HepG2 (cell line): ENCODE data around the gene FBXW5. TPM values are rescaled to one million over a fixed set of nuclear protein-coding genes. Genes with fewer than 3 reads are reported as not detected.

ENCODE experiments used
- ARNT2 ChIP-seq: sonication (generic); formaldehyde crosslinking; IDR thresholded peaks from 2 replicates; pipeline ENCODE4 v1.8.0; 2022; ENCODE audit warnings: mild to moderate bottlenecking, low read depth, missing genetic modification reagents, moderate library complexity
- ARNTL ChIP-seq: sonication (generic); formaldehyde crosslinking; IDR thresholded peaks from 2 replicates; pipeline ENCODE4 v1.4.0; 2020; ENCODE audit warnings: mild to moderate bottlenecking, missing genetic modification reagents
- ATF7-NPFF ChIP-seq: sonication (generic); formaldehyde crosslinking; IDR thresholded peaks from 2 replicates; pipeline ENCODE4 v1.8.1; 2023; ENCODE audit warnings: mild to moderate bottlenecking, low read depth, missing genetic modification reagents, moderate library complexity
- CHD4 ChIP-seq: fragments of 200-600 bp; sonication (generic); IDR thresholded peaks from 2 replicates; pipeline ENCODE4 v1.7.0; 2017; ENCODE audit warnings: mild to moderate bottlenecking, low read length, borderline replicate concordance
- DMAP1 ChIP-seq: IDR thresholded peaks from 2 replicates; pipeline ENCODE4 v1.6.1; 2016
- GFI1 ChIP-seq: sonication (generic); formaldehyde crosslinking; IDR thresholded peaks from 2 replicates; pipeline ENCODE4 v1.5.0; 2020; ENCODE audit warnings: missing genetic modification reagents, mild to moderate bottlenecking, borderline replicate concordance
- IKZF1 ChIP-seq: fragments of 450-650 bp; IDR thresholded peaks from 2 replicates; pipeline ENCODE4 v1.7.1; 2016
- MTF1 ChIP-seq: sonication (generic); formaldehyde crosslinking; IDR thresholded peaks from 2 replicates; pipeline ENCODE4 v1.5.0; 2020; ENCODE audit warnings: missing genetic modification reagents
- NFE2L2 ChIP-seq: fragments of 150-350 bp; IDR thresholded peaks from 2 replicates; pipeline ENCODE4 v1.6.1; 2014; ENCODE audit warnings: low read length
- NR2F6 ChIP-seq, 2 experiments: IDR thresholded peaks; 2 replicates each; pipeline ENCODE4 v1.6.1; 2016; ENCODE audit warnings: antibody characterized with exemption in 1 of 2, mild to moderate bottlenecking in 1 of 2
- PPARG ChIP-seq: conservative IDR thresholded peaks from 2 replicates; pipeline ENCODE4 v1.6.1; 2016; ENCODE audit warnings: missing biosample characterization, missing genetic modification reagents
- RARA ChIP-seq: IDR thresholded peaks from 2 replicates; pipeline ENCODE4 v1.6.1; 2016; ENCODE audit warnings: missing genetic modification reagents, missing compliant biosample characterization
- SRSF9 ChIP-seq: fragments of 200-400 bp; formaldehyde crosslinking; IDR thresholded peaks from 2 replicates; pipeline ENCODE4 v1.6.1; 2018; ENCODE audit warnings: borderline replicate concordance, mild to moderate bottlenecking, low read depth, low read length; ENCODE audit not compliant: insufficient read depth, poor library complexity, severe bottlenecking
- XRCC5 ChIP-seq: fragments of 200-400 bp; formaldehyde crosslinking; optimal IDR thresholded peaks from 2 replicates; pipeline ENCODE3; 2017; ENCODE audit warnings: mild to moderate bottlenecking, low read length
- ZFP1 ChIP-seq: IDR thresholded peaks from 2 replicates; pipeline ENCODE4 v1.6.1; 2016
- ZFP82 ChIP-seq: sonication (generic); formaldehyde crosslinking; IDR thresholded peaks from 2 replicates; pipeline ENCODE4 v1.5.1; 2020; ENCODE audit warnings: mild to moderate bottlenecking, missing genetic modification reagents, borderline replicate concordance
- ZNF136 ChIP-seq: sonication (generic); formaldehyde crosslinking; IDR thresholded peaks from 2 replicates; pipeline ENCODE4 v1.8.1; 2022; ENCODE audit warnings: low read depth, mild to moderate bottlenecking, moderate library complexity, missing genetic modification reagents
- ZNF496 ChIP-seq: sonication (generic); formaldehyde crosslinking; IDR thresholded peaks from 2 replicates; pipeline ENCODE4 v1.8.1; 2023; ENCODE audit warnings: mild to moderate bottlenecking, moderate library complexity, missing genetic modification reagents; ENCODE audit not compliant: insufficient replicate concordance
- ZNF713 ChIP-seq: sonication (generic); formaldehyde crosslinking; IDR thresholded peaks from 2 replicates; pipeline ENCODE4 v1.4.0; 2020; ENCODE audit warnings: mild to moderate bottlenecking, missing genetic modification reagents
- ZNF83 ChIP-seq: sonication (generic); formaldehyde crosslinking; IDR thresholded peaks from 2 replicates; pipeline ENCODE4 v1.4.0; 2020; ENCODE audit warnings: missing genetic modification reagents, mild to moderate bottlenecking, borderline replicate concordance
- ZNF883 ChIP-seq: sonication (generic); formaldehyde crosslinking; IDR thresholded peaks from 2 replicates; pipeline ENCODE4 v1.5.1; 2020; ENCODE audit warnings: mild to moderate bottlenecking, missing genetic modification reagents; ENCODE audit errors: not compliant biosample characterization
- ZSCAN9 ChIP-seq: IDR thresholded peaks from 2 replicates; pipeline ENCODE4 v1.6.1; 2016; ENCODE audit warnings: borderline replicate concordance
- ZZZ3 ChIP-seq: sonication (generic); formaldehyde crosslinking; IDR thresholded peaks from 2 replicates; pipeline ENCODE4 v1.4.0; 2020; ENCODE audit warnings: missing genetic modification reagents, mild to moderate bottlenecking, borderline replicate concordance
- polyA plus RNA-seq, 8 experiments: library from polyadenylated mRNA; depleted of rRNA in 3 of 8; stranded (reverse) in 7 of 8; unstranded in 1 of 8; fragments of >200 nt; fragmentation: Illumina TruSeq in 4 of 8; extraction: Trizol in 4 of 8; gene quantifications; 2 replicates each; pipeline versions ENCODE4 v1.2.1 to v1.2.3, GENCODE V29; 2011 to 2016; ENCODE audit warnings: low read depth in 4 of 8, missing spikeins in 1 of 8, mixed read lengths in 1 of 8; ENCODE audit not compliant: insufficient read depth in 1 of 8
- total RNA-seq, 5 experiments: library from RNA; depleted of rRNA; stranded (reverse); fragments of >200 nt; fragmentation: Illumina TruSeq; extraction: Trizol; gene quantifications; 2 replicates each; pipeline ENCODE4 v1.2.3, GENCODE V29; 2016; ENCODE audit warnings: low read depth in 1 of 5
- TF ChIP-seq, protein P1 (sequence below): sonication (generic); formaldehyde crosslinking; IDR thresholded peaks from 2 replicates; pipeline ENCODE4 v1.4.0; 2020; ENCODE audit warnings: mild to moderate bottlenecking, missing genetic modification reagents
- TF ChIP-seq, protein P2 (sequence below): sonication (generic); formaldehyde crosslinking; IDR thresholded peaks from 2 replicates; pipeline ENCODE4 v1.5.0; 2020; ENCODE audit warnings: mild to moderate bottlenecking, missing genetic modification reagents
- TF ChIP-seq, protein P3 (sequence below): sonication (generic); formaldehyde crosslinking; IDR thresholded peaks from 2 replicates; pipeline ENCODE4 v1.5.1; 2020; ENCODE audit warnings: missing genetic modification reagents, mild to moderate bottlenecking, borderline replicate concordance

Gene FBXW5
- total and polyA plus RNA-seq, 2 of the 13 experiments (the other 11 are each of a cell fraction or from before 2014, with no cell fraction given): 52.0 to 60.4 TPM

DNA sequence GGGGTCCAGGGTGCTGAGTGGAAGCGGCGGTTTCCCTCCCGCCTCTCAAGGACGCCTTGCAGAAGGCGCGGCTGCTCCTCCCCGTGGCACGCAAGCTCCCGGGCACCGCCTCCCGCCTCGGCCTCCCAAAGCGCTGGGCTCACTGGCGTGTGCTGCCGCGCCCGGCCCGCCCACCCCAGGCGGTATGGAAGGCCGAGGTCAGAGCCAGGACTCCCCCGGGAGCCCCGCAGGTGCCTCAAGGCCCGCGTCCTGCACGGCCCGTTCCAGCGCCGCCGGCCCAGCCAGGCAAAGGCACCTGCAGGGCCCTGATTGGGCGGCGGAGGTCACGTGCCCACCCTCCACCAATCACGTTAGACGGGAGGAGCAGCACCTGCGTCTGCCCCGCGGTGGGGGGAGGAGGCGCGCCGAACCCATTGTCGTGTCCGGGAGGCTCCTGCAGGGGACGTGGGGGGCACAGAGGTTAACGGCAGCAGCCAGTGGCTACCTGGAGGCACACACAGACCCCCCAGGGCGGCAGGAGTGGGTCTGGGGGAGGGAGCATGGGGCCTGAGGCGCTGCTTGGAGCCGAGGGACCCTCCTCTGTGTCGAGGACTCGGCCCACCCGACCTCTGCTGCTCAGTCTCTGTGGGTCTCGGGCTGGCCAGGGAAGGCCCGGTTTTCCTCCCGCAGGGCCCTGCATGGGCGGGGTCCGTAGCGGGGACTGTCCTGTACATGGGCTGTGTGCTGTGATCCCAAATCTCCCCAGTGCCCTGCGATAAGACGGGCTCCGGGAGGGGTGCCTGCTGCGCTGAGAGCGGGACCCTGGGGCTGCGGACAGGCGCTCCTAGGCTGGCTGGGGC is 5.5 kb upstream of the FBXW5 start (continued):
- TF ChIP-seq ZSCAN9 (CRISPR knock-in tag) (no peak; the same call in 1 of the 2 replicates), ZNF83 (CRISPR knock-in tag) (peak; percentile 78; the same call in 1 of the 2 replicates), NFE2L2 (no peak), SRSF9 (no peak), IKZF1 (no peak), MTF1 (no peak), ARNT2 (CRISPR knock-in tag) (0 out of 2 replicates have a peak, but pooled peaks have one; percentile 13), ZFP1 (no peak), GFI1 (CRISPR knock-in tag) (no peak), ATF7-NPFF (no peak; the same call in 1 of the 2 replicates), NR2F6 (IDR thresholded peaks at IDR 0.05) (0 out of 2 replicates have a peak, but pooled peaks have one; percentile 35), NR2F6 (CRISPR knock-in tag; IDR thresholded peaks at IDR 0.05) (peak; percentile 51), ZNF713 (CRISPR knock-in tag) (no peak), ZNF883 (no peak), PPARG (0 out of 2 replicates have a peak, but pooled peaks have one; percentile 7), ZNF496 (CRISPR knock-in tag) (no peak), RARA (CRISPR knock-in tag) (peak; percentile 66), DMAP1 (CRISPR knock-in tag) (peak; percentile 90), ARNTL (CRISPR knock-in tag) (peak; percentile 69), CHD4 (no peak), ZZZ3 (no peak), ZNF136 (CRISPR knock-in tag) (no peak), ZFP82 (CRISPR knock-in tag) (no peak; the same call in 1 of the 2 replicates), XRCC5 (peak; percentile 47)
- TF ChIP-seq, protein P1, sequence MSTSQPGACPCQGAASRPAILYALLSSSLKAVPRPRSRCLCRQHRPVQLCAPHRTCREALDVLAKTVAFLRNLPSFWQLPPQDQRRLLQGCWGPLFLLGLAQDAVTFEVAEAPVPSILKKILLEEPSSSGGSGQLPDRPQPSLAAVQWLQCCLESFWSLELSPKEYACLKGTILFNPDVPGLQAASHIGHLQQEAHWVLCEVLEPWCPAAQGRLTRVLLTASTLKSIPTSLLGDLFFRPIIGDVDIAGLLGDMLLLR (CRISPR knock-in tag): no peak; the same call in 1 of the 2 replicates
- TF ChIP-seq, protein P2, sequence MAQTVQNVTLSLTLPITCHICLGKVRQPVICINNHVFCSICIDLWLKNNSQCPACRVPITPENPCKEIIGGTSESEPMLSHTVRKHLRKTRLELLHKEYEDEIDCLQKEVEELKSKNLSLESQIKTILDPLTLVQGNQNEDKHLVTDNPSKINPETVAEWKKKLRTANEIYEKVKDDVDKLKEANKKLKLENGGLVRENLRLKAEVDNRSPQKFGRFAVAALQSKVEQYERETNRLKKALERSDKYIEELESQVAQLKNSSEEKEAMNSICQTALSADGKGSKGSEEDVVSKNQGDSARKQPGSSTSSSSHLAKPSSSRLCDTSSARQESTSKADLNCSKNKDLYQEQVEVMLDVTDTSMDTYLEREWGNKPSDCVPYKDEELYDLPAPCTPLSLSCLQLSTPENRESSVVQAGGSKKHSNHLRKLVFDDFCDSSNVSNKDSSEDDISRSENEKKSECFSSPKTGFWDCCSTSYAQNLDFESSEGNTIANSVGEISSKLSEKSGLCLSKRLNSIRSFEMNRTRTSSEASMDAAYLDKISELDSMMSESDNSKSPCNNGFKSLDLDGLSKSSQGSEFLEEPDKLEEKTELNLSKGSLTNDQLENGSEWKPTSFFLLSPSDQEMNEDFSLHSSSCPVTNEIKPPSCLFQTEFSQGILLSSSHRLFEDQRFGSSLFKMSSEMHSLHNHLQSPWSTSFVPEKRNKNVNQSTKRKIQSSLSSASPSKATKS (CRISPR knock-in tag): no peak
- TF ChIP-seq, protein P3, sequence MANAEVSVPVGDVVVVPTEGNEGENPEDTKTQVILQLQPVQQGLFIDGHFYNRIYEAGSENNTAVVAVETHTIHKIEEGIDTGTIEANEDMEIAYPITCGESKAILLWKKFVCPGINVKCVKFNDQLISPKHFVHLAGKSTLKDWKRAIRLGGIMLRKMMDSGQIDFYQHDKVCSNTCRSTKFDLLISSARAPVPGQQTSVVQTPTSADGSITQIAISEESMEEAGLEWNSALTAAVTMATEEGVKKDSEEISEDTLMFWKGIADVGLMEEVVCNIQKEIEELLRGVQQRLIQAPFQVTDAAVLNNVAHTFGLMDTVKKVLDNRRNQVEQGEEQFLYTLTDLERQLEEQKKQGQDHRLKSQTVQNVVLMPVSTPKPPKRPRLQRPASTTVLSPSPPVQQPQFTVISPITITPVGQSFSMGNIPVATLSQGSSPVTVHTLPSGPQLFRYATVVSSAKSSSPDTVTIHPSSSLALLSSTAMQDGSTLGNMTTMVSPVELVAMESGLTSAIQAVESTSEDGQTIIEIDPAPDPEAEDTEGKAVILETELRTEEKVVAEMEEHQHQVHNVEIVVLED: peak; percentile 79
